Measurements from ENCODE around the gene MAML1. TPM values are rescaled to one million over a fixed set of nuclear protein-coding genes. Genes with fewer than 3 reads are reported as not detected.
A peak's percentile ranks its signal among the peaks of the same experiment; 100 is the strongest.

Gene MAML1
- polyA plus RNA-seq, 1 of the 3 experiments (the other 2 are of a cell fraction): 8.1 TPM

- H3F3A ChIP-seq (replicated peaks; ENCODE audit: insufficient read depth): peaks cover 11% of the 10 kb centered on the region
- H3K9me3 ChIP-seq: no peaks in the 10 kb centered on the region
- peak overlapping the region; percentile 84 to 94 for H3K27ac ChIP-seq (ENCODE audit: low read depth in 2 of 2, low read length in 1 of 2)
- H3K9me2 ChIP-seq: no peaks in the 10 kb centered on the region
- DNase-seq: peak; percentile 59
- WGBS (ENCODE audit: low lambda C conversion rate): 49% methylated on average over 13 of the region's 26 CpGs
- H3K9ac ChIP-seq: peak overlapping the region; percentile 97
- H3K4me1 ChIP-seq (ENCODE audit: control insufficient read depth in 1 of 2, insufficient read depth in 2 of 2, low read depth in 1 of 2, low read length in 1 of 2): peaks cover 22 to 39% of the 10 kb centered on the region in 2 experiments
- H3K79me2 ChIP-seq (ENCODE audit: insufficient read depth): peaks cover 43% of the 10 kb centered on the region
- ChIA-PET CTCF (interaction anchor here (1.4 to 1.6 kb wide), 2 partner anchors 8 to 20 kb away, joined by 3 to 4 read pairs; no protein-coding TSS in a partner anchor), POLR2A (interaction anchor here (1.7 kb wide), 1 partner anchor 22 kb away, joined by 4 read pairs; no protein-coding TSS in a partner anchor)
- TF ChIP-seq GATA2 (CRISPR knock-in tag; IDR thresholded peaks at IDR 0.05): no peak
- no peak for TF ChIP-seq GABPA (IDR thresholded peaks at IDR 0.05; ENCODE audit: low read depth)
- no peak for TF ChIP-seq FOSL2 (IDR thresholded peaks at IDR 0.05; ENCODE audit: borderline replicate concordance, low read depth)
- TF ChIP-seq RFX5 (IDR thresholded peaks at IDR 0.05; ENCODE audit: low read length): no peak
- TF ChIP-seq POLR2AphosphoS5 (IDR thresholded peaks at IDR 0.05; ENCODE audit: low read depth, low read length): no peak
- no peak for TF ChIP-seq TEAD4 (IDR thresholded peaks at IDR 0.05; ENCODE audit: borderline replicate concordance, insufficient read depth)
- TF ChIP-seq MEF2A (IDR thresholded peaks at IDR 0.05; ENCODE audit: borderline replicate concordance, low read depth): no peak
- TF ChIP-seq, protein P1, sequence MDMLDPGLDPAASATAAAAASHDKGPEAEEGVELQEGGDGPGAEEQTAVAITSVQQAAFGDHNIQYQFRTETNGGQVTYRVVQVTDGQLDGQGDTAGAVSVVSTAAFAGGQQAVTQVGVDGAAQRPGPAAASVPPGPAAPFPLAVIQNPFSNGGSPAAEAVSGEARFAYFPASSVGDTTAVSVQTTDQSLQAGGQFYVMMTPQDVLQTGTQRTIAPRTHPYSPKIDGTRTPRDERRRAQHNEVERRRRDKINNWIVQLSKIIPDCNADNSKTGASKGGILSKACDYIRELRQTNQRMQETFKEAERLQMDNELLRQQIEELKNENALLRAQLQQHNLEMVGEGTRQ (IDR thresholded peaks at IDR 0.05; ENCODE audit: borderline replicate concordance, low read depth, low read length): no peak
- TF ChIP-seq, protein P2, sequence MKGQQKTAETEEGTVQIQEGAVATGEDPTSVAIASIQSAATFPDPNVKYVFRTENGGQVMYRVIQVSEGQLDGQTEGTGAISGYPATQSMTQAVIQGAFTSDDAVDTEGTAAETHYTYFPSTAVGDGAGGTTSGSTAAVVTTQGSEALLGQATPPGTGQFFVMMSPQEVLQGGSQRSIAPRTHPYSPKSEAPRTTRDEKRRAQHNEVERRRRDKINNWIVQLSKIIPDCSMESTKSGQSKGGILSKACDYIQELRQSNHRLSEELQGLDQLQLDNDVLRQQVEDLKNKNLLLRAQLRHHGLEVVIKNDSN (IDR thresholded peaks at IDR 0.05; ENCODE audit: borderline replicate concordance, low read depth): peak; percentile 45; the same call in 1 of the 2 replicates
- TF ChIP-seq, protein P3, sequence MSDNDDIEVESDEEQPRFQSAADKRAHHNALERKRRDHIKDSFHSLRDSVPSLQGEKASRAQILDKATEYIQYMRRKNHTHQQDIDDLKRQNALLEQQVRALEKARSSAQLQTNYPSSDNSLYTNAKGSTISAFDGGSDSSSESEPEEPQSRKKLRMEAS (IDR thresholded peaks at IDR 0.05; ENCODE audit: low read depth): peak; percentile 92
- TF ChIP-seq NRF1 (IDR thresholded peaks at IDR 0.05; ENCODE audit: low read depth, low read length): no peak
- no peaks in the 10 kb centered on the region for H3K27me3 ChIP-seq (ENCODE audit: insufficient read depth)
- H3K4me2 ChIP-seq: peak overlapping the region; percentile 75
- peaks cover 35% of the 10 kb centered on the region for H4K20me1 ChIP-seq (ENCODE audit: insufficient read depth)
- no peak overlapping the region; a peak in 1 of 4 replicates for H3K4me3 ChIP-seq (ENCODE audit: low read depth in 2 of 2, low read length in 1 of 2)
- H3K36me3 ChIP-seq (replicated peaks in 1 of 2; ENCODE audit: control insufficient read depth in 1 of 2, insufficient read depth in 2 of 2, low read length in 1 of 2): peaks cover 19 to 20% of the 10 kb centered on the region in 2 experiments
- H2AFZ ChIP-seq (ENCODE audit: low read depth): no peak overlapping the region
These were observed 86.9 kb downstream of the MAML1 start for GRCh38 chr5:179819296-179820126.

DNA sequence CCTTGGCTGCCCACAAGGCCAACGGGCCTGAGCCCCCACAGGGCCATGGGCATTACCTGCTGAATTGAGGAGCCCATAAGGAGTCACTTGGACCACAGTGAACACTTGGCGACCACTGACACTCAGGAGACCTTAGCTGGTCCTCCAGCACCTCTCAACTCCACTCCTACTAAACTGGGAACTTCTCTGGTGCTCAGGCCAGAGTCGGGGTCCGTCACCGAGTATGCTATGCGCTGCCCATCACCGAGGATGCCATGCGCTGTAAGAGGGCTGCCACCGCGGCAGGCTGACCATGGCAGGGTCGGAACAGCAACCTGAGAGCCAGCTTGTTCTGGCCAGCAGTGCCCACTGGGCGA lies 87.5 kb downstream of the MAML1 start:
- H4K20me1 ChIP-seq (ENCODE audit: insufficient read depth): peaks cover 41% of the 10 kb centered on the region
- H3K4me1 ChIP-seq (ENCODE audit: control insufficient read depth in 1 of 2, insufficient read depth in 2 of 2, low read depth in 1 of 2, low read length in 1 of 2): peaks cover 22 to 39% of the 10 kb centered on the region in 2 experiments
- ChIA-PET CTCF (interaction anchor here (0.6 to 1.7 kb wide), 4 partner anchors 9 to 47 kb away, joined by 3 to 5 read pairs (median 4); no protein-coding TSS in a partner anchor), POLR2A (interaction anchor here (0.7 to 1.7 kb wide), 3 partner anchors 14 to 87 kb away, joined by 3 to 4 read pairs (median 4); partner anchors contain the start of gene MAML1)
- DNase-seq: no peak
- H3K27me3 ChIP-seq (ENCODE audit: insufficient read depth): no peaks in the 10 kb centered on the region
- H3F3A ChIP-seq (replicated peaks; ENCODE audit: insufficient read depth): peaks cover 11% of the 10 kb centered on the region
- H3K4me2 ChIP-seq: peak overlapping the region; percentile 75
- peak overlapping the region; percentile 97; a peak in 3 of 4 replicates for H3K4me3 ChIP-seq (ENCODE audit: low read depth in 2 of 2, low read length in 1 of 2)
- peak overlapping the region; percentile 97 for H3K9ac ChIP-seq
- peaks cover 49% of the 10 kb centered on the region for H3K79me2 ChIP-seq (ENCODE audit: insufficient read depth)
- H3K9me2 ChIP-seq: no peaks in the 10 kb centered on the region
- WGBS (ENCODE audit: low lambda C conversion rate): 41% methylated on average over 6 of the region's 12 CpGs
- H3K9me3 ChIP-seq: no peaks in the 10 kb centered on the region
- TF ChIP-seq EP300 (IDR thresholded peaks at IDR 0.05; ENCODE audit: borderline replicate concordance in 1 of 2, low read depth in 1 of 2, low read length in 1 of 2): no peak
- TF ChIP-seq, protein P4, sequence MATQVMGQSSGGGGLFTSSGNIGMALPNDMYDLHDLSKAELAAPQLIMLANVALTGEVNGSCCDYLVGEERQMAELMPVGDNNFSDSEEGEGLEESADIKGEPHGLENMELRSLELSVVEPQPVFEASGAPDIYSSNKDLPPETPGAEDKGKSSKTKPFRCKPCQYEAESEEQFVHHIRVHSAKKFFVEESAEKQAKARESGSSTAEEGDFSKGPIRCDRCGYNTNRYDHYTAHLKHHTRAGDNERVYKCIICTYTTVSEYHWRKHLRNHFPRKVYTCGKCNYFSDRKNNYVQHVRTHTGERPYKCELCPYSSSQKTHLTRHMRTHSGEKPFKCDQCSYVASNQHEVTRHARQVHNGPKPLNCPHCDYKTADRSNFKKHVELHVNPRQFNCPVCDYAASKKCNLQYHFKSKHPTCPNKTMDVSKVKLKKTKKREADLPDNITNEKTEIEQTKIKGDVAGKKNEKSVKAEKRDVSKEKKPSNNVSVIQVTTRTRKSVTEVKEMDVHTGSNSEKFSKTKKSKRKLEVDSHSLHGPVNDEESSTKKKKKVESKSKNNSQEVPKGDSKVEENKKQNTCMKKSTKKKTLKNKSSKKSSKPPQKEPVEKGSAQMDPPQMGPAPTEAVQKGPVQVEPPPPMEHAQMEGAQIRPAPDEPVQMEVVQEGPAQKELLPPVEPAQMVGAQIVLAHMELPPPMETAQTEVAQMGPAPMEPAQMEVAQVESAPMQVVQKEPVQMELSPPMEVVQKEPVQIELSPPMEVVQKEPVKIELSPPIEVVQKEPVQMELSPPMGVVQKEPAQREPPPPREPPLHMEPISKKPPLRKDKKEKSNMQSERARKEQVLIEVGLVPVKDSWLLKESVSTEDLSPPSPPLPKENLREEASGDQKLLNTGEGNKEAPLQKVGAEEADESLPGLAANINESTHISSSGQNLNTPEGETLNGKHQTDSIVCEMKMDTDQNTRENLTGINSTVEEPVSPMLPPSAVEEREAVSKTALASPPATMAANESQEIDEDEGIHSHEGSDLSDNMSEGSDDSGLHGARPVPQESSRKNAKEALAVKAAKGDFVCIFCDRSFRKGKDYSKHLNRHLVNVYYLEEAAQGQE (IDR thresholded peaks at IDR 0.05; ENCODE audit: low read depth, low read length): no peak
- peak overlapping the region; percentile 84 to 94 for H3K27ac ChIP-seq (ENCODE audit: low read depth in 2 of 2, low read length in 1 of 2)
- H3K36me3 ChIP-seq (replicated peaks in 1 of 2; ENCODE audit: control insufficient read depth in 1 of 2, insufficient read depth in 2 of 2, low read length in 1 of 2): peaks cover 25 to 26% of the 10 kb centered on the region in 2 experiments
- 0 out of 2 replicates have a peak overlapping the region, but pooled peaks have one; percentile 49 for H2AFZ ChIP-seq (ENCODE audit: low read depth)

All from SK-N-SH (cell line).